Occipital lobe (tissue), 2 donors: ENCODE data around the gene CXXC4. TPM values are rescaled to one million over a fixed set of nuclear protein-coding genes. Genes with fewer than 3 reads are reported as not detected.

ENCODE experiments used
- DNase-seq: peaks from one replicate; lab custom pipeline; 2025; lab: John Stamatoyannopoulos, UW
- total RNA-seq: library from RNA; depleted of rRNA; stranded (reverse); fragments of >200 nt; gene quantifications from one replicate; pipeline ENCODE4 v1.2.3, GENCODE V29; 2014

CXXC4 gene
- total RNA-seq, 1 donor from 2014 or later: 128 TPM

- no peak for DNase-seq
Observed at GRCh38 chr4:104489731-104490095, 5.0 kb downstream of the CXXC4 start.

GRCh38 chr4:104488151-104488550, 6.5 kb downstream of the CXXC4 start:
- DNase-seq: no peak

- no peak for DNase-seq
Observed at GRCh38 chr4:104486716-104487504, 7.8 kb downstream of the CXXC4 start.

DNA sequence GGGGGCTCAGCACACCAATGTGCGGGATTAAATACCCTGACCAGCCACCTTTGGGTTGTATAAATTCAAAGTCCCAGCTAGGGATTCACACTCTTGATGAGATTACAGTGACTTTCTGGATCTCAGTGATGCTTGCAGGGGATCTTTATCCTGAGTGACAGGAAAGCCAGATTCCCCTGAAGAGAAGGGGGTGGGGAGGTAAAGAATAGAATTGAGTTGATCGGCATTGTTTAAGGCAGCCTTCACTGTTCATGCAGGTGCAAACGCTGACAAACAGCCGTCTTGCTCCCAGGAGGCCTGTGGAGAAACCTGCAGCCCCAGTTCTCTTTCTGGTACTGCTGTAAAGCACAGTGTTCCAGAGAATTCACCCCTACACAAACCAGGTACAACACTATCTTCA, 19.0 kb downstream of the CXXC4 start:
- DNase-seq: no peak

GRCh38 chr4:104472766-104473165, 21.9 kb downstream of the CXXC4 start:
- no peak for DNase-seq

- DNase-seq: no peak
Observed at GRCh38 chr4:104470770-104471169, 23.9 kb downstream of the CXXC4 start.

GRCh38 chr4:104469794-104470193, 24.9 kb downstream of the CXXC4 start:
- DNase-seq: no peak

GRCh38 chr4:104465619-104466018, 29.1 kb downstream of the CXXC4 start:
- DNase-seq: no peak

GRCh38 chr4:104465201-104465600, 29.5 kb downstream of the CXXC4 start:
- no peak for DNase-seq

DNA sequence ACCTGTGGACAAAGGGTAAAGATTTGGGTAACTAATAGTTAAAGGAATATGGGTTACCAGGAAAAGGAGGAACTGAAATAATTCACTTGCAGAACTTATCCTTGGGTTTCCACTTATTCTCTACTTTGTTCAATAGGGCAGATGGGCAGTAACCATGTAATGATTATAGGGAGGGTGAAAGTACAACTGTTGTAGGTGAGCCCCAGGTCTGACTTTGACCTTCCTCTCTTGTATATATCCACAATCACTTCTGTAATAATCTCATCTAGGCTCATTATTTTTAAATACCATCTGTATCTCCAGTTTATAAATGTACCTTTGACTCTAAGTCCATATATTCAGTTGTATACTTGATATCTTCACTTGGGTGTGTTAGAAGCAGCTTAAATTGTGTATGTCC, 32.1 kb downstream of the CXXC4 start:
- no peak for DNase-seq

GRCh38 chr4:104457308-104457981, 37.2 kb downstream of the CXXC4 start:
- DNase-seq: no peak

DNA sequence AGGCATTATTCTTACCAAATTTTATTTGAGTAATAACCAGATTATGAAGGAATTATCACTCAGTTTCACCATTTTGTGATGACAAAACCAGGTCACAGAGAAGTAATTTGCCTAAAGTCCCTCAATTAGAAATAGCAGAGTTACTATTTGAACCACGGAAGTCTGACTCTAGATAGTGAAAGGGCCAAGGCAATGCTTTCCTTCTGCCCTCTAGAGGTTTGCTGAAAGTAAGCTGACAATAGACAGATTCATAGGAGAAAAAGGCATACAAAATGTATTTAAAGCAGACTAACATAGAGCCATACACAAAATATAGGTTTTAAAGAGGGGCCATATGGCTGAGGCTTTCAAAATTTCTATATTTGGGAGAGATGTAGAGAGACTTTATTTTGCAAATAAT, 43.1 kb downstream of the CXXC4 start:
- no peak for DNase-seq

- DNase-seq: no peak
Observed at GRCh38 chr4:104449537-104449936, 45.2 kb downstream of the CXXC4 start.

- no peak for DNase-seq
Observed at GRCh38 chr4:104447294-104447693, 47.4 kb downstream of the CXXC4 start.

DNA sequence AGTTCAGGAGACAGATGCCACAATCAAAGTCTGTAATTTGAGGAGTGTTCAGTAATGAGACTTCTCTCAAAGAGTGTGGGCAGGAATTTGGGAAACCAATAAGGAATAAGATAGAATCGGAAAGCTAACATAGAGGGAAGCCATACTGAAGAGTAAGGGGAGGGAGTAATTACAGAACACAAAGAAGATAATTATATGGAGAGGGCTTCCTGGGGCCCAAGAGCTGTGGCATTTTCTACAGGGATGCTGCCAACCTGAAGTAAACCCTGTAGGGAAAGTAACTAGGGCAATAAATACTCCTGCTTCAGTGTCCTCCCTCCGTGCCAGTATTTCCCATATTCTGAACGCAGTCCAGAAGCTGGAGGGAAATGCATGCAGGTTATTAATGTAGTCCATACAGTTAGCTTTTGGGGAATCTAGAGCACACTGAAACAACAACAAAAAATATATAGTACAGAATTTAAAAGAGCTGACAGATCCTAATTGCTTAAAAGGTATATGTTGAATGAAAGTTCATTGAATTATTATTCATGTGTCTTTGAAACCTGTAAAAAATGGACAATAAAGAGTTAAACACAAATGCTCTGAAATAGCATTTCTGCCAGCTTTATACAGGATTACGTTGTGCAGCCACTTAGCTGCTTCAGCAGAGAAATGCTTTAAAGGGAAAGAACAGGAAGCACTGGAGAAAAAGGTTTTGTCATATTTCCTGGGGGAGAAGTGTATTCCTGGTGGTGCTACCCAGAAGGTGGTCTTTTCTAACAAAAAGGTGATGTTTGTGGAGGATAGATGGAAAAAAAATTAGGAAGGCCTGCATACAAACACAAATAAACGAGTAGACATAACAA, 48.0 kb downstream of the CXXC4 start:
- DNase-seq: no peak

DNA sequence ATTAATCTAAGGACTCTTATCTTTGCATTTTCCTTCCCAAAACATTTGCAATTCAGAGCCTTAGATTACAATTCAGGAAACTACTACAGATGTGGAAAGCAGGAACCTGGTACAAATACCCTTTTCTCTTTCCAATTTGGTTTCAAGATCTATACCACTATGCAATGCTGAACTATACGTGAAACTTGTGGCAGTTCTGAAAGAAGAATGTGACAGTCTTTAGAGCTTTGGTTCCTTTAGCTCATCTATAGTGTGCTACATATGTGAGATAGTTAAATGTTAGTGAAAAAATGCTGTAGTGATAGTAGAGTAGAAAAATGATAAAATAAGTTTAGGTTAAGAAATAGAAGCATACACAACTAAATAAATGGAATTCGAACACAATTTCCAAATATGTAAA, 50.0 kb downstream of the CXXC4 start:
- no peak for DNase-seq

- no peak for DNase-seq
Observed at GRCh38 chr4:104436542-104436941, 58.2 kb downstream of the CXXC4 start.

GRCh38 chr4:104429150-104429741, 65.4 kb downstream of the CXXC4 start:
- no peak for DNase-seq

- DNase-seq: no peak
Observed at GRCh38 chr4:104425948-104426347, 68.7 kb downstream of the CXXC4 start.

- DNase-seq: no peak
Observed at GRCh38 chr4:104424989-104425388, 69.7 kb downstream of the CXXC4 start.

DNA sequence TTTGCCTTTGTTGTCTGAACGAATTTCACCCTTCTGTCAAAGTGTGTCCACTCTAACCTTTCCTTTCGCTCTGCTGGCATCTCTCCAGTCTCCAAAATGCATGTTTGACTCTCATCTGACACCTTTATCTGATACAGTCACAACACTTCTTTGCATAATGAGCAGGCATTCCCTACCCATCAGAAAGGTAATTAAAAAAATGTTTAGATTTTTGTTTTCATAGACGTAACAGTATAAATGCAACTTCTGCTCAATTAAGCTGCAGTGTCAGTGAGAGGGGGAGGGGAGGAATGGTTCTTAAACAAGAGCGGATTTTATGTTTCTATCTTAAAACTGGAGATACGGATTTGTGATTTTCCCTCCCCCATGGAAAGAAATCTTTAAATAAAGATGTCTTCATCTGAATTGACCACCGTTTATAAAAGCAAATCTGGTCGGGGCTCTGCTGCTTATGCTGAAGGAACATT, 70.2 kb downstream of the CXXC4 start:
- no peak for DNase-seq

GRCh38 chr4:104421566-104421965, 73.1 kb downstream of the CXXC4 start:
- no peak for DNase-seq
